ENCODE measurements around the gene ETFA. TPM values are rescaled to one million over a fixed set of nuclear protein-coding genes. Genes with fewer than 3 reads are reported as not detected.

Gene ETFA
- polyA plus RNA-seq, 2 of the 4 experiments (the other 2 are of a cell fraction), result 243 to 412 TPM

GRCh38 chr15:76229266-76229665 is 82.0 kb downstream of the ETFA start:
- Histone ChIP-seq H3K4me3 (no peak overlapping the region), H3K4me1 (no peaks in the 10 kb centered on the region), H3K27ac (no peak overlapping the region), H3K9me3 (no peaks in the 10 kb centered on the region), H3K4me2 (no peak overlapping the region)
- FAIRE-seq (no peak), ATAC-seq (no peak), DNase-seq (ENCODE audit: low read depth in 1 of 2, low spot score in 1 of 2) (no peak)
- TF ChIP-seq ZNF302 (CRISPR knock-in tag; IDR thresholded peaks at IDR 0.05) (no peak), RCOR1 (IDR thresholded peaks at IDR 0.05; ENCODE audit: low read depth, low read length) (no peak), TP53 (CRISPR knock-in tag; IDR thresholded peaks at IDR 0.05) (no peak), RFX5 (IDR thresholded peaks at IDR 0.05) (no peak), HOXB13 (CRISPR knock-in tag; IDR thresholded peaks at IDR 0.05; ENCODE audit: low read depth) (no peak), REST (IDR thresholded peaks at IDR 0.05) (no peak), BHLHE40 (IDR thresholded peaks at IDR 0.05; ENCODE audit: low read depth, low read length) (no peak)
- 87% methylated on average over 1 of the region's 1 CpG for WGBS (ENCODE audit: missing lambda C conversion rate)
- POLR2A ChIA-PET, result no interaction called here
- CTCF ChIA-PET, result interaction anchor here (0.9 to 1.7 kb wide), 3 partner anchors 39 to 99 kb away, joined by 3 to 5 read pairs (median 4); no protein-coding TSS in a partner anchor

DNA sequence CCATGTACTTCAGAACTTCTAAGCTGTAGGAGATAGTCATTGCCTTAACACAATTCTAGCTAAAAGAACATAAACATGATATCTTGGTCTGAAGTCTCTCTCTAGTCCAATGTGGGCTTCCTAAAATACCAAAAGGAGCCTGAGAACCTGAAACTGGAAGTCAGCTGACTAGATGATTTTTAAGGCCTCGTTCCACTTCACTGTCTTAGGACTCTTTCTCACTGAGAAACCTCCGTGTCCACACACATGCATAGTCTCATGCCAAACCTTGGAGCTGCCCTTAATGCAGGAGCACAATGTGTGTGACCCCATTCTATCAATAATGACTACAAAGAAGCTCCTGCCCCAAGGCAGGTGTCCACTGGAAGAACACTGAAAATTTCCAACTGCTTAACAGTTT is 87.7 kb downstream of the ETFA start:
- H3K9me3 ChIP-seq, result 0 out of 3 replicates have a peak, but pooled peaks cover 3% of the 10 kb centered on the region
- FAIRE-seq, result no peak
- DNase-seq (ENCODE audit: low read depth in 1 of 2, low spot score in 1 of 2), result no peak
- whole genome bisulfite sequencing (ENCODE audit: missing lambda C conversion rate), result 90% methylated on average over 2 of the region's 2 CpGs
- no peak overlapping the region for H3K4me2 ChIP-seq
- TF ChIP-seq, protein P1, sequence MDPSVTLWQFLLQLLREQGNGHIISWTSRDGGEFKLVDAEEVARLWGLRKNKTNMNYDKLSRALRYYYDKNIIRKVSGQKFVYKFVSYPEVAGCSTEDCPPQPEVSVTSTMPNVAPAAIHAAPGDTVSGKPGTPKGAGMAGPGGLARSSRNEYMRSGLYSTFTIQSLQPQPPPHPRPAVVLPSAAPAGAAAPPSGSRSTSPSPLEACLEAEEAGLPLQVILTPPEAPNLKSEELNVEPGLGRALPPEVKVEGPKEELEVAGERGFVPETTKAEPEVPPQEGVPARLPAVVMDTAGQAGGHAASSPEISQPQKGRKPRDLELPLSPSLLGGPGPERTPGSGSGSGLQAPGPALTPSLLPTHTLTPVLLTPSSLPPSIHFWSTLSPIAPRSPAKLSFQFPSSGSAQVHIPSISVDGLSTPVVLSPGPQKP (IDR thresholded peaks at IDR 0.05; ENCODE audit: low read depth, low read length), result no peak
- TF ChIP-seq ZSCAN20 (CRISPR knock-in tag; IDR thresholded peaks at IDR 0.05) (no peak), SREBF2 (IDR thresholded peaks at IDR 0.05) (no peak), MAX (IDR thresholded peaks at IDR 0.05) (no peak)
- TF ChIP-seq, protein P2, sequence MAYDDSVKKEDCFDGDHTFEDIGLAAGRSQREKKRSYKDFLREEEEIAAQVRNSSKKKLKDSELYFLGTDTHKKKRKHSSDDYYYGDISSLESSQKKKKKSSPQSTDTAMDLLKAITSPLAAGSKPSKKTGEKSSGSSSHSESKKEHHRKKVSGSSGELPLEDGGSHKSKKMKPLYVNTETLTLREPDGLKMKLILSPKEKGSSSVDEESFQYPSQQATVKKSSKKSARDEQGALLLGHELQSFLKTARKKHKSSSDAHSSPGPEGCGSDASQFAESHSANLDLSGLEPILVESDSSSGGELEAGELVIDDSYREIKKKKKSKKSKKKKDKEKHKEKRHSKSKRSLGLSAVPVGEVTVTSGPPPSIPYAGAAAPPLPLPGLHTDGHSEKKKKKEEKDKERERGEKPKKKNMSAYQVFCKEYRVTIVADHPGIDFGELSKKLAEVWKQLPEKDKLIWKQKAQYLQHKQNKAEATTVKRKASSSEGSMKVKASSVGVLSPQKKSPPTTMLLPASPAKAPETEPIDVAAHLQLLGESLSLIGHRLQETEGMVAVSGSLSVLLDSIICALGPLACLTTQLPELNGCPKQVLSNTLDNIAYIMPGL (CRISPR knock-in tag; IDR thresholded peaks at IDR 0.05; ENCODE audit: borderline replicate concordance), result no peak
- no peaks in the 10 kb centered on the region for H3K4me1 ChIP-seq
- ChIA-PET CTCF (interaction anchor here (0.6 to 3.2 kb wide), 9 partner anchors 10 to 360 kb away, joined by 3 to 14 read pairs (median 4); no protein-coding TSS in a partner anchor), POLR2A (interaction anchor here (0.7 kb wide), 1 partner anchor 111 kb away, joined by 4 read pairs; no protein-coding TSS in a partner anchor)
- H3K4me3 ChIP-seq, result no peak overlapping the region
- H3K27ac ChIP-seq, result no peak overlapping the region
- ATAC-seq, result no peak

GRCh38 chr15:76222159-76222558 is 89.1 kb downstream of the ETFA start:
- H3K4me1 ChIP-seq, result peaks cover 11% of the 10 kb centered on the region
- POLR2A ChIA-PET, result no interaction called here
- no peak overlapping the region for H3K4me2 ChIP-seq
- no peak for DNase-seq (ENCODE audit: low read depth in 1 of 2, low spot score in 1 of 2)
- H3K27ac ChIP-seq, result no peak overlapping the region
- 0 out of 3 replicates have a peak, but pooled peaks cover 3% of the 10 kb centered on the region for H3K9me3 ChIP-seq
- WGBS (ENCODE audit: missing lambda C conversion rate), result 94% methylated on average over 4 of the region's 4 CpGs
- no peak for ATAC-seq
- no peak for TF ChIP-seq ESRRA (IDR thresholded peaks at IDR 0.05; ENCODE audit: borderline replicate concordance, low read length)
- no peak for TF ChIP-seq NFE2L2 (conservative IDR thresholded peaks at IDR 0.05; ENCODE audit: low read length)
- no peak for TF ChIP-seq MAX (IDR thresholded peaks at IDR 0.05)
- TF ChIP-seq POLR2AphosphoS2 (conservative IDR thresholded peaks at IDR 0.05; ENCODE audit: low read length), result no peak
- TF ChIP-seq HEYL (CRISPR knock-in tag; IDR thresholded peaks at IDR 0.05), result no peak
- TF ChIP-seq FOSL2 (IDR thresholded peaks at IDR 0.05), result no peak
- TF ChIP-seq FOSL2 (CRISPR knock-in tag; IDR thresholded peaks at IDR 0.05), result no peak
- TF ChIP-seq EHMT2 (IDR thresholded peaks at IDR 0.05; ENCODE audit: low read depth), result no peak
- TF ChIP-seq POLR2A (IDR thresholded peaks at IDR 0.05; ENCODE audit: low read length), result no peak
- CTCF ChIA-PET, result interaction anchor here (0.6 to 1.3 kb wide), 3 partner anchors 31 to 106 kb away, joined by 3 to 6 read pairs (median 3); no protein-coding TSS in a partner anchor
- FAIRE-seq, result no peak
- no peak overlapping the region for H3K4me3 ChIP-seq

All from A549 (cell line).